GM12801 (cell line): ENCODE measurements around the gene ATP6V0C.

Source experiments
- CTCF ChIP-seq: IDR thresholded peaks from one replicate; pipeline ENCODE4 v1.5.1; 2011; ENCODE audit warnings: control low read depth; ENCODE audit not compliant: insufficient read length; ENCODE audit errors: extremely low read depth

ATP6V0C gene

DNA sequence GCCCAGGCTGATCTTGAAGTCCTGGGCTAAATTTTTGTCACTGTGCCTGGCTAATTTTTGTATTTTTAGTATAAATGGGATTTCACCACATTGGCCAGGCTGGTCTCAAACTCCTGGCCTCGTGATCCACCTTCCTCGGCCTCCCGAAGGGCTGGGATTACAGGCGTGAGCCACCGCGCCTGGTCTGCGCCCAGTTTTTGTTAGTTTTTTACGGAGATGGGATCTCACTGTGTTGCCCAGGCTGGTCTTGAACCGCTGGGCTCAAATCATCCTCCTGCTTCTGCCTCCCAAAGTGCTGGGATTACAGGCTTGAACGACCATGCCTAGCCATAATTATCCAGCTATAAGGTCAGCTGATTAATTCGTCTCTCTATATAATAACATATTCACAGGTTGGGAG, 20.2 kb downstream of the ATP6V0C start:
- no peak for TF ChIP-seq CTCF

DNA sequence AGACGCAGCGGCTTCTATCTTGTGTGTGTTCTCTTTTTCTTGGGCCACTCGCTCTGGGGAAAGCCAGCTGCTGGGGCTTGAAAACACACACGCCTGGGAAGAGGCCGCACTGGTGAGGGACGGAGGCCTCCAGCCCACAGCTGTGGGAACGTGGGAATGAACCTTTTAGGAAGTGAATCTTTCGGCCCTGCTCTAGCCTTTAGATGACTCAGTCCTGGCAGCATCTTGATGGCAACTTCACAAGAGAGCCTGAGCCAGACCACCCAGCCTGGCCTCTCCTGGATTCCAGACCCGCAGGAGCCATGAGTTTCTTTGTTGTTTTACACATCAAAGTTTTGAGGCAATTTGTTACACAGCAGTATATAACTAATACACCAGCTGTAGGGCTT, 21.9 kb downstream of the ATP6V0C start:
- TF ChIP-seq CTCF, result no peak

- no peak for TF ChIP-seq CTCF
Observed at GRCh38 chr16:2537451-2538379, 24.0 kb downstream of the ATP6V0C start, which contains the start of gene PDPK1. PDPK1 (plus strand) TSS chr16:2538021; CDS start chr16:2538113, 92 bp downstream.
